ENCODE measurements around the gene SGSH.
"Not testable (repeated sequence)": the region's sequence is repeated elsewhere in the genome, so short reads cannot be mapped to it uniquely, and the experiment has no call there.

SGSH gene

DNA sequence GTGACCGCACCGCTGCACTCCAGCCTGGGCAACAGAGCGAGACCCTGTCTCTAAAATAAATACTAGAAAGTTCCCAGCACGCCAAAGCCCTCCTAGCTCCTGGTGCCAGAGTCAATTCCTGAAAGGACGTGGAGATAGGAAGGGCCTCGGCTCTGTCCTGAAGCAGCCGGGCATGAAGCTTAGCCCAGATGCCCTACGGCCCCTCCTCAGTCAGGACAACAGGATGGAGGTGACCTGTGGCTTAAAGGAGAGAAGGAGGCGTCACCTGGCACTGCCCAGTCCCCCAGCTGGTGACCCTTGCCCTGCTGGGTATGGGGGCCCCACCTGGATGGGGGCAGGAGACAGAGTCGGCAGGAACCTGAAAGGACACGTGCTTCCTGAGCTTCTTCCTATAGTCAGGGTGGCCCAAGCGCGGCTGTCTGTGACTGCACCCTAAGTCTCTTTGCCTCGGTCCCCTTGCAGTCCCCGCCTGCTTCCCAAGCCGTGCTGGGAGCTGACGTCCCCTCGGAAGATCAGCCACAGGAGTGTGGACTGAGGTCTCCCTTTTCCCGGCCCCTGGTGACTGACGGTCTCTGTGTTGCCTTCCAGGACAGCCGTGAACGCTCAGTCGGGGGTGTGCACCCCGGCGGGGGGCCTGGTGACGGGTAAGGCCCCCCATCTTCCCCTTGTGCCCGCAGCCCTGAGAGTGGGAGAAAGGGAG is 25.6 kb upstream of the SGSH start:
- TF ChIP-seq, protein P1, sequence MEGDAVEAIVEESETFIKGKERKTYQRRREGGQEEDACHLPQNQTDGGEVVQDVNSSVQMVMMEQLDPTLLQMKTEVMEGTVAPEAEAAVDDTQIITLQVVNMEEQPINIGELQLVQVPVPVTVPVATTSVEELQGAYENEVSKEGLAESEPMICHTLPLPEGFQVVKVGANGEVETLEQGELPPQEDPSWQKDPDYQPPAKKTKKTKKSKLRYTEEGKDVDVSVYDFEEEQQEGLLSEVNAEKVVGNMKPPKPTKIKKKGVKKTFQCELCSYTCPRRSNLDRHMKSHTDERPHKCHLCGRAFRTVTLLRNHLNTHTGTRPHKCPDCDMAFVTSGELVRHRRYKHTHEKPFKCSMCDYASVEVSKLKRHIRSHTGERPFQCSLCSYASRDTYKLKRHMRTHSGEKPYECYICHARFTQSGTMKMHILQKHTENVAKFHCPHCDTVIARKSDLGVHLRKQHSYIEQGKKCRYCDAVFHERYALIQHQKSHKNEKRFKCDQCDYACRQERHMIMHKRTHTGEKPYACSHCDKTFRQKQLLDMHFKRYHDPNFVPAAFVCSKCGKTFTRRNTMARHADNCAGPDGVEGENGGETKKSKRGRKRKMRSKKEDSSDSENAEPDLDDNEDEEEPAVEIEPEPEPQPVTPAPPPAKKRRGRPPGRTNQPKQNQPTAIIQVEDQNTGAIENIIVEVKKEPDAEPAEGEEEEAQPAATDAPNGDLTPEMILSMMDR (IDR thresholded peaks at IDR 0.05), result no peak
- Histone ChIP-seq H3K27ac (no peak overlapping the region), H3K27me3 (peaks cover 10% of the 10 kb centered on the region), H3K4me1 (ENCODE audit: control insufficient read depth in 1 of 2, insufficient read depth in 1 of 2, low read depth in 1 of 2, low read length in 1 of 2) (no peaks in the 10 kb centered on the region), H3K36me3 (no peaks in the 10 kb centered on the region), H3K4me3 (ENCODE audit: low read depth in 1 of 2, low read length in 1 of 2) (no peak overlapping the region), H3K9me3 (no peaks in the 10 kb centered on the region)

DNA sequence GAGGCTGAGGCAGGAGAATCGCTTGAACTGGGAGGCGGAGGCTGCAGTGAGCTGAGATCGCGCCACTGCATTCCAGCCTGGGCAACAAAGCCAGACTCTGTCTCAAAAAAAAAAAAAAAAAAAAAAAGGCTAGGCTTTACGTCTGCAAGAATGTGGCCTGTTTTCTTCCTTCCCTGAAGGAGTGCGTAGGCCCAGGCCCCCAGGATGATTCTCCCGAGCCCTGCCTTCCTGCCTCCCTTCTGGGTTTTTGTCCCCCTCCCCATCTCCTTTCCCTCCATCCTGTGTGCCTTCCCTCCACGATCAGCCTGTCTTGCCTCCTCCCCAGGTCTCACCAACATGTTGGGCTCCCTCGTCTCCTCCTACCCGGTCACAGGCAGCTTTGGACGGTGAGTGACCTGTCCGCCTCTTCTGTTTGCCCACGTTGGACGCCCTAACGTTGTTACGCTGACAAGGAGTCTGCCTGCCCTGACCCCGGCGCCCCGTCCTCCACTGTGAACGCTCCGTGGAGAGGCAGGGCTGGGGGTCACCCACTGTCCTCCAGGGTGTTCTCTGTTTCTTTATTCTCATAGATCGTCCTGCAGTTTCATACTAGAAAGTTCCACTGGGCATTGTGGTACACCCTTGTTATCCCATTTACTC is 24.9 kb upstream of the SGSH start:
- Histone ChIP-seq H3K4me1 (ENCODE audit: control insufficient read depth in 1 of 2, insufficient read depth in 1 of 2, low read depth in 1 of 2, low read length in 1 of 2) (no peaks in the 10 kb centered on the region), H3K36me3 (no peaks in the 10 kb centered on the region), H3K27me3 (peaks cover 10% of the 10 kb centered on the region), H3K9me3 (no peaks in the 10 kb centered on the region), H3K4me3 (ENCODE audit: low read depth in 1 of 2, low read length in 1 of 2) (no peak overlapping the region), H3K27ac (no peak overlapping the region)
- TF ChIP-seq, protein P1 (IDR thresholded peaks at IDR 0.05), result no peak

DNA sequence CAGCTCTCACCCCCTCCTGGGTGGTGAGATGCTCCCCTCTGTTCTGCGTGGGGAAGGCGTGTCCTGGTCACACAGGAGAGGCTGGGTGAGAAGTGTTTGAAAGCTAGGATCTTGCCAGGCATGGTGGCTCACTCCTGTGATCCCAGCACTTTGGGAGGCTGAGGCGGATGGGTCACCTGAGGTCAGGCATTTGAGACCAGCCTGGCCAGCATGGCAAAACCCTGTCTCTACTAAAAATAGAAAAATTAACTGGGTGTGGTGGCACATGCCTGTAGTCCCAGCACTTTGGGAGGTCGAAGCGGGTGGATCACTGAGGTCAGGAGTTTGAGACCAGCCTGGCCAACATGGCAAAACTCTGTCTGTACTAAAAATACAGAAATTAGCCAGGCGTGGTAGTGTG is 24.3 kb upstream of the SGSH start:
- H3K9me3 ChIP-seq; H3K36me3 ChIP-seq; H3K4me1 ChIP-seq (ENCODE audit: control insufficient read depth in 1 of 2, insufficient read depth in 1 of 2, low read depth in 1 of 2, low read length in 1 of 2); H3K27me3 ChIP-seq; H3K4me3 ChIP-seq (ENCODE audit: low read depth in 1 of 2, low read length in 1 of 2); H3K27ac ChIP-seq: not testable (repeated sequence)

DNA sequence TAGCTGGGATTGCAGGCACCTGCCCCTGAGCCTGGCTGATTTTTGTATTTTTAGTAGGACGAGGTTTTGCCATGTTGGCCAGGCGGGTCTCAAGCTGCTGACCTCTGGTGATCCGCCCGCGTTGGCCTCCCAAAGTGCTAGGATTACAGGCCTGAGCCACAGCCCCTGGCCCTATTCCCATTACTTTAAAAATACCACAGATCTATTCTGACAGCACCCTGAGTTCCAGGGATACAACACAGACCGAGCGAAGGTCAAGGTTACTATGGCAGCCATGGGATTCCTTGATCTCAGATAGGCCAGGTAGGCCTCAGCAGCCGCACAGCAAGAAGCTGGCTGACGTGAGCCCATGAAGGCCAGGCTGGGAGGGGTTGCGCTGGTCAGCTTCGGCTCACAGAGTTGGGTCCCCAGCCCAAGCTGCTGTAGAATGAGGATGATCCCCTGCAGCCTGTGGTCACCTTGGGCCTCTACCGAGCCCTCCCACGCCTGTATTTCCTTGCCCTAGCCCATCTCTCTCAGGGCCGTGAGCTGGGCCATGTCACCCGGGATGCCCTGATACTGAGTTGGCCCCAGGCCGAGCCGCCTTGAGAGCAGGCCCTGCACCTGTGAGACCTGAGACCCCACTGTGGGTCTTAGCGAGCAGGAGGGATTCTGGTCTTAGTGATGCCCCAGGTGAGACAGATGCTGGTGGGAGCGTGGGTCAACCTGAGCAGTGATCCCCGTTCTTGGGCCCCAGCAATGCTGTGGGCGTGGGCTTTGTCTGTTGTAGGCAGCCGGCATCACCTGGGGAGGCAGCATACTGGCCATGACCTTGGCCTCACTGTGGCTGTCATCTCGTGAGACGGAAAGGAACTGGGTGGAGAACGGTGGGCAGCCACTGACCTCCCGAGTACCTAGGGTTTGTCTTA is 23.6 kb upstream of the SGSH start:
- TF ChIP-seq, protein P1 (IDR thresholded peaks at IDR 0.05), result no peak
- peaks cover 10% of the 10 kb centered on the region for H3K27me3 ChIP-seq
- no peaks in the 10 kb centered on the region for H3K36me3 ChIP-seq
- no peak overlapping the region for H3K27ac ChIP-seq
- H3K4me3 ChIP-seq (ENCODE audit: low read depth in 1 of 2, low read length in 1 of 2), result no peak overlapping the region
- H3K9me3 ChIP-seq, result no peaks in the 10 kb centered on the region
- H3K4me1 ChIP-seq (ENCODE audit: control insufficient read depth in 1 of 2, insufficient read depth in 1 of 2, low read depth in 1 of 2, low read length in 1 of 2), result no peaks in the 10 kb centered on the region

DNA sequence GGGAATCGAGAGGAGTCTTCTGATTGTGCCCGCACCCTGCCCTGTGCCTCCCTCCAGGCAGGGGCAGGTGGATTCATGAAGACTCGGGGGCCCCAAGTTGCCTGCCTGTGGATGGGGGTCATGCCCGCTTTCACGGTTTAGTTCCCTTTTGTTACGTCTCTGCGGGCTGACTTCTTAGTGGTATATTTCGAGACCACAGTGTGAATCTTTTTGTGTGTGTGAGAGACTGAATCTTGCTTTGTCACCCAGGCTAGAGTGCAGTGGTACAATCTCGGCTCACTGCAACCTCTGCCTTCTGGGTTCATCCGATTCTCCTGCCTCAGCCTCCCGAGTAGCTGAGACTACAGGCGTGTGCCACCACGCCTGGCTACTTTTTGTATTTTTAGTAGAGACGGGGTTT is 22.4 kb upstream of the SGSH start:
- no peaks in the 10 kb centered on the region for H3K9me3 ChIP-seq
- H3K27me3 ChIP-seq, result peaks cover 14% of the 10 kb centered on the region
- H3K27ac ChIP-seq, result no peak overlapping the region
- H3K4me1 ChIP-seq (ENCODE audit: control insufficient read depth in 1 of 2, insufficient read depth in 1 of 2, low read depth in 1 of 2, low read length in 1 of 2), result no peaks in the 10 kb centered on the region
- H3K4me3 ChIP-seq (ENCODE audit: low read depth in 1 of 2, low read length in 1 of 2), result no peak overlapping the region
- TF ChIP-seq, protein P1 (IDR thresholded peaks at IDR 0.05), result no peak
- H3K36me3 ChIP-seq, result no peaks in the 10 kb centered on the region
